Karpas-422 (cell line): ENCODE data around the gene KSR1. TPM values are rescaled to one million over a fixed set of nuclear protein-coding genes. Genes with fewer than 3 reads are reported as not detected.
"Not testable (repeated sequence)": the region's sequence is repeated elsewhere in the genome, so short reads cannot be mapped to it uniquely, and the experiment has no call there.

Experiments
- DNase-seq: peaks from one replicate; pipeline ENCODE4 v3.0.0-alpha.2; 2015
- H2AFZ ChIP-seq: fragments of 200-600 bp; sonication (generic); 2 replicates; pipeline ENCODE4 v1.6.1; 2014; ENCODE audit warnings: antibody characterized with exemption, low read length, mixed read lengths
- H3K27ac ChIP-seq: fragments of 200-600 bp; sonication (generic); 2 replicates; pipeline ENCODE4 v1.5.1; 2014; ENCODE audit warnings: mild to moderate bottlenecking, low read length, moderate library complexity
- H3K27me3 ChIP-seq: fragments of 200-600 bp; sonication (generic); 2 replicates; pipeline ENCODE4 v1.6.1; 2014; ENCODE audit warnings: low read length, mixed read lengths
- H3K36me3 ChIP-seq: fragments of 200-600 bp; sonication (generic); 2 replicates; pipeline ENCODE4 v1.6.1; 2014; ENCODE audit warnings: low read length, mixed read lengths; ENCODE audit not compliant: insufficient read depth
- H3K4me1 ChIP-seq: fragments of 200-600 bp; sonication (generic); 2 replicates; pipeline ENCODE4 v1.6.1; 2014; ENCODE audit warnings: mild to moderate bottlenecking, low read length, mixed read lengths
- H3K4me2 ChIP-seq: fragments of 200-600 bp; sonication (generic); 2 replicates; pipeline ENCODE4 v1.6.1; 2014; ENCODE audit warnings: low read length, low read depth, mild to moderate bottlenecking; ENCODE audit not compliant: poor library complexity, severe bottlenecking
- H3K4me3 ChIP-seq: fragments of 200-600 bp; sonication (generic); 2 replicates; pipeline ENCODE4 v1.5.1; 2014; ENCODE audit warnings: mild to moderate bottlenecking, antibody characterized with exemption, low read length, mixed read lengths
- H3K79me2 ChIP-seq: fragments of 200-600 bp; sonication (generic); 2 replicates; pipeline ENCODE4 v1.6.1; 2014; ENCODE audit warnings: mild to moderate bottlenecking, low read length, mixed read lengths
- H3K9ac ChIP-seq: fragments of 200-600 bp; sonication (generic); 2 replicates; pipeline ENCODE4 v1.6.0; 2014; ENCODE audit warnings: low read length
- H3K9me2 ChIP-seq: fragments of 200-600 bp; sonication (generic), shearing (Covaris generic); replicated peaks from 2 replicates; pipeline ENCODE4 v1.6.0; 2014; ENCODE audit warnings: mild to moderate bottlenecking, low read length, moderate library complexity; ENCODE audit not compliant: insufficient read depth
- H3K9me3 ChIP-seq: fragments of 300-700, 200-600 bp; sonication (generic); 2 replicates; pipeline ENCODE4 v1.6.1; 2014; ENCODE audit warnings: low read length, mixed read lengths
- H4K20me1 ChIP-seq: fragments of 200-600 bp; sonication (generic); 2 replicates; pipeline ENCODE4 v1.6.1; 2014; ENCODE audit warnings: mild to moderate bottlenecking, antibody characterized with exemption, low read length, low read depth; ENCODE audit not compliant: insufficient read depth
- total RNA-seq: library from RNA; depleted of rRNA; stranded (reverse); fragments of >200 nt; shearing (Covaris generic); gene quantifications from 2 replicates; pipeline ENCODE4 v1.2.3, GENCODE V29; 2014; ENCODE audit warnings: low replicate concordance

Gene KSR1
- total RNA-seq, 1 experiment from 2014 or later, result 0.52 TPM

- no peaks in the 10 kb centered on the region for H4K20me1 ChIP-seq
- no peak overlapping the region for H3K4me3 ChIP-seq
- no peak overlapping the region for H2AFZ ChIP-seq
- no peaks in the 10 kb centered on the region for H3K27me3 ChIP-seq
- H3K36me3 ChIP-seq, result no peaks in the 10 kb centered on the region
- no peak overlapping the region for H3K4me2 ChIP-seq
- no peaks in the 10 kb centered on the region for H3K4me1 ChIP-seq
- DNase-seq, result no peak
- H3K9me3 ChIP-seq, result no peaks in the 10 kb centered on the region
- H3K9ac ChIP-seq, result no peak overlapping the region
- H3K27ac ChIP-seq, result no peak overlapping the region
- no peaks in the 10 kb centered on the region for H3K9me2 ChIP-seq
- no peaks in the 10 kb centered on the region for H3K79me2 ChIP-seq
Measured at GRCh38 chr17:27459433-27459832, 3.2 kb downstream of the KSR1 start.

- Histone ChIP-seq H4K20me1 (no peaks in the 10 kb centered on the region), H2AFZ (no peak overlapping the region), H3K27ac (no peak overlapping the region), H3K9ac (no peak overlapping the region), H3K4me1 (no peaks in the 10 kb centered on the region), H3K27me3 (no peaks in the 10 kb centered on the region), H3K4me2 (no peak overlapping the region), H3K36me3 (no peaks in the 10 kb centered on the region), H3K4me3 (no peak overlapping the region), H3K9me2 (no peaks in the 10 kb centered on the region), H3K79me2 (no peaks in the 10 kb centered on the region), H3K9me3 (no peaks in the 10 kb centered on the region)
- no peak for DNase-seq
Measured at GRCh38 chr17:27460196-27460725, 4.0 kb downstream of the KSR1 start.

GRCh38 chr17:27461192-27461859 is 5.1 kb downstream of the KSR1 start:
- Histone ChIP-seq H3K27me3 (no peaks in the 10 kb centered on the region), H3K9me2 (no peaks in the 10 kb centered on the region), H3K79me2 (no peaks in the 10 kb centered on the region), H3K4me1 (no peaks in the 10 kb centered on the region), H4K20me1 (no peaks in the 10 kb centered on the region), H3K36me3 (no peaks in the 10 kb centered on the region), H3K4me2 (no peak overlapping the region), H3K4me3 (no peak overlapping the region), H2AFZ (no peak overlapping the region), H3K9ac (no peak overlapping the region), H3K9me3 (no peaks in the 10 kb centered on the region), H3K27ac (no peak overlapping the region)
- DNase-seq, result no peak

GRCh38 chr17:27462149-27462548 is 5.9 kb downstream of the KSR1 start:
- Histone ChIP-seq H3K27me3 (no peaks in the 10 kb centered on the region), H3K9ac (no peak overlapping the region), H3K27ac (no peak overlapping the region), H3K36me3 (no peaks in the 10 kb centered on the region), H3K79me2 (no peaks in the 10 kb centered on the region), H3K4me2 (no peak overlapping the region), H3K9me2 (no peaks in the 10 kb centered on the region), H4K20me1 (no peaks in the 10 kb centered on the region), H3K4me3 (no peak overlapping the region), H3K9me3 (no peaks in the 10 kb centered on the region), H2AFZ (no peak overlapping the region), H3K4me1 (no peaks in the 10 kb centered on the region)
- no peak for DNase-seq

GRCh38 chr17:27462714-27463113 is 6.5 kb downstream of the KSR1 start:
- DNase-seq, result no peak
- Histone ChIP-seq H3K27ac (no peak overlapping the region), H3K9me3 (no peaks in the 10 kb centered on the region), H2AFZ (no peak overlapping the region), H3K4me1 (no peaks in the 10 kb centered on the region), H4K20me1 (no peaks in the 10 kb centered on the region), H3K9ac (no peak overlapping the region), H3K4me3 (no peak overlapping the region), H3K36me3 (no peaks in the 10 kb centered on the region), H3K9me2 (no peaks in the 10 kb centered on the region), H3K4me2 (no peak overlapping the region), H3K27me3 (no peaks in the 10 kb centered on the region), H3K79me2 (no peaks in the 10 kb centered on the region)

- H3K79me2 ChIP-seq, result no peaks in the 10 kb centered on the region
- no peak overlapping the region for H3K27ac ChIP-seq
- no peaks in the 10 kb centered on the region for H3K27me3 ChIP-seq
- no peak overlapping the region for H3K4me2 ChIP-seq
- no peak overlapping the region for H2AFZ ChIP-seq
- no peaks in the 10 kb centered on the region for H3K36me3 ChIP-seq
- no peaks in the 10 kb centered on the region for H3K9me2 ChIP-seq
- H4K20me1 ChIP-seq, result no peaks in the 10 kb centered on the region
- no peaks in the 10 kb centered on the region for H3K9me3 ChIP-seq
- H3K4me1 ChIP-seq, result no peaks in the 10 kb centered on the region
- no peak for DNase-seq
- H3K9ac ChIP-seq, result no peak overlapping the region
- no peak overlapping the region for H3K4me3 ChIP-seq
Measured at GRCh38 chr17:27463235-27463677, 7.0 kb downstream of the KSR1 start.

GRCh38 chr17:27464019-27464418 is 7.8 kb downstream of the KSR1 start:
- H4K20me1 ChIP-seq, H3K4me2 ChIP-seq, H3K9me3 ChIP-seq, H3K9ac ChIP-seq, H3K79me2 ChIP-seq, H2AFZ ChIP-seq, DNase-seq, H3K4me3 ChIP-seq, H3K4me1 ChIP-seq, H3K9me2 ChIP-seq, H3K27me3 ChIP-seq, H3K36me3 ChIP-seq, H3K27ac ChIP-seq: not testable (repeated sequence)

GRCh38 chr17:27464431-27464830 is 8.2 kb downstream of the KSR1 start:
- Histone ChIP-seq H3K9me2 (no peaks in the 10 kb centered on the region), H3K4me3 (no peak overlapping the region), H3K4me1 (no peaks in the 10 kb centered on the region), H3K4me2 (no peak overlapping the region), H4K20me1 (no peaks in the 10 kb centered on the region), H3K36me3 (no peaks in the 10 kb centered on the region), H3K9ac (no peak overlapping the region), H2AFZ (no peak overlapping the region), H3K9me3 (no peaks in the 10 kb centered on the region), H3K27ac (no peak overlapping the region), H3K79me2 (no peaks in the 10 kb centered on the region), H3K27me3 (no peaks in the 10 kb centered on the region)
- DNase-seq, result no peak
